GOT3 (cell line): ENCODE data around the gene IGLL1.
"Not testable (repeated sequence)": the region's sequence is repeated elsewhere in the genome, so short reads cannot be mapped to it uniquely, and the experiment has no call there.

ENCODE experiments used
- DNase-seq: peaks from one replicate; lab custom pipeline; 2025; ENCODE audit warnings: mixed read lengths; lab: John Stamatoyannopoulos, UW

The IGLL1 gene

GRCh38 chr22:23579870-23580575 lies at the start of gene IGLL1:
Gene IGLL1, minus strand, starts transcription at chr22:23580290. Its CDS starts 100 bp downstream, at chr22:23580190.
- no peak for DNase-seq

GRCh38 chr22:23628056-23628743 lies 48.1 kb upstream of the IGLL1 start:
- DNase-seq, result not testable (repeated sequence)

GRCh38 chr22:23627401-23628055 lies 47.4 kb upstream of the IGLL1 start:
- DNase-seq, result not testable (repeated sequence)

- no peak for DNase-seq
These were observed 46.3 kb upstream of the IGLL1 start for GRCh38 chr22:23626286-23626975.

GRCh38 chr22:23622634-23623033 lies 42.5 kb upstream of the IGLL1 start:
- DNase-seq, result no peak

- not testable (repeated sequence) for DNase-seq
These were observed 41.8 kb upstream of the IGLL1 start for GRCh38 chr22:23621916-23622315.

GRCh38 chr22:23621082-23621780 lies 41.1 kb upstream of the IGLL1 start:
- DNase-seq, result no peak

DNA sequence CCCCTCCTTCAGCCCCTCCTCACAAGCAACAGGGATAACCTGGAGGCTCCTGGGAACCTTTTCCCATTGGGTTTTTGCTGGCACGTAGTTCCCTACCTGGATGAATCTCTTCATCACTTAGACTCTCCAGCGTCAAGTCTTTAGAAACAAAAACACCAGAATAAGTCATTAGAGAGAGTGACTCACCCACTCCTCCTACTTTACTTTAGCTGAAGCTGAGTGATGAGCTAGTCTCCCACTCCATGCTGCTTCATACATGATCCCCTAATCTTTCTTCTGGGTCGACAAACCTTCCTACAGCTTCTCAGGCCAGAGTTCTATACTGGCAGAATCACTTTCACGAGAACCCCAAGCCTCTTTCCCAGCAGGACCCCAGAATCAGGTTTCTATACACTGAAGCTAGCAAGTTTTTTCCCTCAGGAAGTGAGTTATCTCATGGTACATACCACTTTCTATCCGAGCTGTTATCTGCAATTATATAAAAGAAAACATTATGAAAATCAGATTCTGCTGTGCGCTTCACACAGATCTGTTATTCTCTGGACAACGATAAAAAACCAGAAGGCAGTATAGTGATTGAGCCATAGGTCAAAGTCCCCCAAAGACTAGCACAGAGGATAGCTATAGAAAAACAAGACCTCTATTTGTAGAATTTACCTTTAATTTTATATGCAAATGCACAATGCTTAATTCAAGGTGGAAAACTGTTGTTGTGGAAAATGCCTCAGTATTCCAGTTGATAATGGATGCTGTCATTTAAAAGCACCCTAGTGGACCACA lies 33.3 kb upstream of the IGLL1 start:
- DNase-seq, result no peak

DNA sequence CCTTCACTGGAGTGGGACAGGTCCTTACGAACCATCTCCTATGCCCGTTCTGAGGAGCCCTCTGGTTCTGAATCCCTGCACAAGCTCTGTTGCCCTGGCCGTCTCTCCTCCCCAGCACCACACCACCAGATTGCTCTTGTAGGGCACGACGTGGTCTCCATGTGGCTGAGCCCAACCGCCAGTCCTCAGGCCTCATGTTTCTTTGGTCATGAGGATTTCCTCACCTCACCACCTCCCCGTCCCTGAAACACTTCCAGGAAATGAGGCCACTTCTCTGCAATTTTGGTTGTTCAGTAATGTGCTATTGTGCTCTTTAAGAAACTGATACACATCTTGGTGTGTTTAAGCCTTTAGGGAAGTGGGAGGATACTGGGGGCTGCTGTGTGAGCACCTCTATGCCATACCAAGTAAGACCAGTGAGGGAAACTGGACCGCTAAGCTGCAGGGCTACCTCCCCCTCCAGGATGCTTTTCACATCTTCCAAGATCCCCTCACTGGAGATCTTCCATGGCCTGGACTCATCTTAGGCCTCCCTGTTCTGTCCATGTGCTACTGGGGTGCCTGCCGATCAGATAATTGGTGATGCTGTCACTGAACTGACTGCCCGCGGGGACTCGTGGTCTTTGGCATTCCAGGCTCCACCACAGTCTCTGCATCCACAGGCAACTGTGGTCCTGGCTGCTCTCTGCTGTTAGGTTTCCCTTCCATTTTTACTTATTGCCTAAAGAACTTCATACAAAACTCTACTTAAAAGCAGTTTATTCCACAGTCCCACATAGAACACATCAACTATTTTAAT lies 30.1 kb upstream of the IGLL1 start:
- DNase-seq, result no peak

- DNase-seq, result no peak
These were observed 28.5 kb upstream of the IGLL1 start for GRCh38 chr22:23608583-23608982.

DNA sequence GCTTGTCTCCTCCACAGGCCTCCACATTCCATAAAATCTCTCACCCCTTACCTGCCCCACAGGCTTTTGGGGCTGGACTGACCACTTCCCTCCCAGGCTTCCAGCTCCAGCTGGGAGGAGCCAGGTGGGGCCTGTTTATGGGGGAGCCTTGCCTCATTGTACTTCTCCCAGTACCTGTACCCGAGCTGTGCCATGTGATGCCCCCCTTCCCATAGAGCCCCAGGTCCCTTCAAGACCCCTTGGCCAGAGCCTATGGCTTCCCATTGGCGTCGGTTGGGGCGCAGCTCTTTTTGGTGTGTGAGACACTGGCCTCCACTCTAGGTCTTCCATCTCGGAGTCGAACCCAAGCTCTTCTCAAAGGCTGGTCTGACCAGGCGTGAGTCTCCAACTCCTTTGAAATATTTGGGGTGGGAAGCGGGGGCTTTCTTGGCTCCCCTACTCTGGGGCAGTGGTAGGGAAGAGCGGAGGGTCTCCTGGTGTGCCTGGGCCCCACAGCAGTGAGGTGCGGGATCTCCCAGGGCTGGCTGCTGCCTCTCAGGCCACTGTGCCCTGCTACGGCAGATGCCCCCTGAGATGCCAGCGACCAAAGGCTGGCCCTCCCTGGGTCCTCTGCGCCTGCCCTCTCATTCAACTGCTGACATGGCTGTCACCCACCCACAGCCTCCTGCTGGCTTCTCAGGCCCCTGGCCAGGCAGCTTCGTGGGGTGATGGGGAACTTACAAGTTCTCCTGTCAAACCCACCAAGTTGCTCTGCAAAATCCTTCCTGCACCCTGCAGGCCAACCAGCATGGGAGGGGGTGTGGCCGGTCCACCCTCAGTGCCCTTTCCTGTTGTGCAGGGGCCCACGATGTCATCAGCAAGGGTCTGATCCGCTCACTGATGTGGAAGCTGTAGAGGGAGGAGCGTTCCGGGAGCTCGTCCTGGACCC lies 26.4 kb upstream of the IGLL1 start:
- DNase-seq, result no peak

- no peak for DNase-seq
These were observed 25.0 kb upstream of the IGLL1 start for GRCh38 chr22:23604939-23605712.

- DNase-seq, result no peak
These were observed 23.2 kb upstream of the IGLL1 start for GRCh38 chr22:23603266-23603665.

GRCh38 chr22:23598805-23599518 lies 18.9 kb upstream of the IGLL1 start:
- no peak for DNase-seq

DNA sequence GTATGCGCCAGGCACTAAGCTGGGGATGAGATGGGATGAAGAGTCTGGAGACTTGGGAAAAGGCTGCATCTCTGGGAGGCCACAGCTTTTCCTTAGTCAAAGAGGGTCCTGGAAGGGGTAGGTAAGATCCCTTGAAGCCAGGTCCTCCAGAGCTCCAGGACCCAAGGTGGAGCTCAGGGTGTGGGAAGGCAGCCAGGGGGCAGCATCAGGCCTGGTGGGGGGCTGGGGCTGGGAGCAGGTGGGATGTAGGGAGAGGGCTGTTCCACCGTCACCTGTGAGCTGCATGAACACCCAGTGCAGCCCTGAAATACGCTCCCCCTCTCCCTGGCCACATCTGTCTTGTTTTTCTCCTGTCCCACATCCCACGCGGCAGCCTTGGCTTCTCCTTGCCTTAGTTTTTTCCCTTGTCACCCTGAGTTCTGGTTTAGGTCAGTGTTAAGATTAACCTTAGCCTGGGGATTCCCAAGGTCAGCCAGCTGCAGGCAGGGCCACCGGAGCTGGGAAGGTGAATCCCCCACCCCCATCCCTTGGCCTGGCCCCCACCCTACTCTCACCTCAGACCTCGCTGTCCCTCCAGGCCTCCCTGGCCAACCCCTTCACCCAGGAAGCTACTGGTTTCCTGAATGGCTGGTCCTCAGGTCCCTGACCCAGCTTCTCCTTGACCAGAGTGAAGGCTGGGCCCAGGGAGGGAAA lies 17.6 kb upstream of the IGLL1 start:
- DNase-seq, result not testable (repeated sequence)

- DNase-seq, result not testable (repeated sequence)
These were observed 15.8 kb upstream of the IGLL1 start for GRCh38 chr22:23595904-23596303.

DNA sequence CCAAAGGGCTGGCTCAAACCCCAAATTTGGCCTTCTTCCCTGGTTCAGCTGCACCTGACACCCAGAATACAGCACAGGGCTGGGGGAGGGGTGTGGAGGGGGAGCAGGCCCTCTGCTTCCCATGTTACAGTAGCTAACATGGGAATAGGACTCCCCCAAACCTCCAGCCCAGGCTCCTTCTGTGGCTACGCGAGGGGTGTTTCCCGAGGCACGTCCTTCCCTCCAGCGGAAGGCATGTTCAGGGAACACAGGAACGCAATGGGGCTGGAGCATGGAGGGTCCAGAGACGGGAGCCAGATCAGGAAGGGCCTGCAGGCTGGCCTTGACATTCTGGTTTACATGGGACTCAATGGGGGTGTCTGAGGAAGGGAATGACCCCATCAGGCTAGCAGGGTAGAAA lies 11.8 kb upstream of the IGLL1 start:
- DNase-seq, result no peak
